ENCODE measurements around the gene SLX4IP.

The SLX4IP gene

DNA sequence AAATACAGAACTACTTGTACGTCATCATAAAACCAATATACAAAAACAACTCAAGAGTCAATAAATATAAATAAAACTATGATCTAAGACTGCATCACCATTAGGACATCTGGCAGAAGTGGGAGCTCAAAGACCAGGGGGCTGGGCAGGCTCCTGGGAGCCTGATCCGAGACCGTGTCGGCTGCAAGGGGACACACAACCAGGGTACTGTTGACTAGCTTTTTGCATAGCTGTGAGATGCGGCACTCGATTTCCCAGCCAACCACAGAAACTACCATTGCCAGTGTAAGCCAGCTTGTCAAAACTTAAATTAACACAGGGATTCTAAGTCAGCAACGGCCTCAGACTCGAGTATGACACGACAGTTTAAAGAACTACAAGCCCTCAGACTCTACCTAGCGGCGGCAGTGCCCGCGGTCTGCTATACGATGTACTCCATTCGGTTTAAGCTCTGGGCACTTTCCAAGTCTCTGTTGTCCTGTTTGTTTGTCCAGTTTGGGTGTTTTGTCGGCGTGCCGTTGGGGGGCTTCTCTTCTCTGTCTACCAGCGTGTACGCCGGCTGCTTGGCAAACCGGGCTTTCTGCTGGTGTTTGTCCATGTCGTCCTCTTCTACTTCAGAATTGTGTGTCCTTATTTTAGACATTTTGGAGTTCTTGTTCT, 204.1 kb downstream of the SLX4IP start:
- DNase-seq, result no peak

DNA sequence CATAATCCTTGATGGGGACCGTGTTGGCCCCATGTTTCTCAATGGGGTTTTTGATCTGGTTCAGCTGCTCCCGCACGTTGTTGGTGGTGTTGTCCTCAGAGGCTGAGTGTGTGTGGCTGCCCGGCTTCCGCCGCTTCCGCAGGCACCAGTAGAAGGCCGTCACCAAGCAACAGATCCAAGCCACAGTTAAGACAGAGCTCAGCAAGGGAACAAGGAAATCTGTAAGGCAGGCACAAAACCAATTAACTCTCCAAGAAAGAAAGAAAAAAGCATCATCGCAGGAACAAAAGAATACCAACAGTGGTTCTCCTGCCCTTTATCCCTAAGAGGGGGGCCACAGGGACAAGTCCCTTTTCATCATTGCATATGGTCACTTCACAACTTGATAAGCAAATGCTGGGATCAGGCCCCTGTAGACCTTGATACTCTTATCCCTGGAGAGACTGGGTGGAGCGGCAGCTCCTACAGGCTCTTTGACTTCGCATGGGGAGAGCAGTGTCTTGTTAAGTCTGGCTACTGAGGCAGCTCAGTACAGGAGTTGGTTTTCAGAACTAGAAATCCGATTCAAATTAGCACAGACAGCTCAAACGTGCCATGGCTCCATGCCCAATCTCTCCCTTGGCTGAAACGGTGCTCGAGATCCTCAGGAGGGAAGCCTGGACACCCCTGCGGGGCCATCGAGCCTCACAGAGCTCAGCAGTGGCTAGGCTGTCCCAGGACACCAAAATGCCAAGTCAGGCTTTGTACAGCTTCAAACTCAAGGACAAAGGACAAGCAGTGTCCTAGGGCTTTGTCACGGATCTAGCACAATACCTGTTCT, 204.8 kb downstream of the SLX4IP start:
- DNase-seq, result no peak

DNA sequence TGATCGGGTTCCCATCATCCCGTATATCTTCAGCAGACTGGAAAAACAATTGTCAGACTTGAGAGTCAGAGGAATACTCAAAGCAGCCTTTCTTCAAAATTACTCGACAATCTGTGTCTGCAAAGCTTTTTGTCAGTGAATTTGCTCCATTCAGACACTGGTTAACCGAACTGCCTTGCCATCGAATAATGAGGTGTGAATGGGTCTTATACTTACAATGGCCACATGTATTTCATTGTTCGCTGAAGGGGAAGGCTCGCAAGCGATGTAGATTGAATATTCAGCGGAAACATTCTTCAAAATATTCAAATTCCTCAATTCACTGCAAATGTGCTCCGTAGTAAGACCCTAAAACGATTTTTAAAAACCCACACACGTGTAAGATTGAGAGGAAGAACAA, 205.8 kb downstream of the SLX4IP start:
- no peak for DNase-seq

DNA sequence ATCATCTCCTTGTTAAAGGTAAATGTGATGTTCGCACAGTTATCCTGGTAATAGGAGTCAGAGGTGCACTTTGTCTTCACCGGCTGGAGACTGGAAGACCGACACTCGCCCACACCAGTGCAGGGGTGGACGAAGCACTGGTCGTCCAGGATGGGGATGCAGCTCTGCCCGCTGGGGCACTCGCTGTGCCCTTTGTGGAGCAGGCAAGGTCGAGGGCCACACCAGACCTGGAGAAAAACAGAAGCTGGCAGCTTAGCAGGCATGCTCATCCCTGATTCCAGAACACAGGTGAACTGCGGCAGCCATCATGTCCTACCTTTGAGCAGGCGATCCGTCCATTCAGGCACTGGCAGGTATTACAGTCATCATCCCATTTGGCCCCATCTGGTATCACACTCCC, 206.4 kb downstream of the SLX4IP start:
- no peak for DNase-seq

DNA sequence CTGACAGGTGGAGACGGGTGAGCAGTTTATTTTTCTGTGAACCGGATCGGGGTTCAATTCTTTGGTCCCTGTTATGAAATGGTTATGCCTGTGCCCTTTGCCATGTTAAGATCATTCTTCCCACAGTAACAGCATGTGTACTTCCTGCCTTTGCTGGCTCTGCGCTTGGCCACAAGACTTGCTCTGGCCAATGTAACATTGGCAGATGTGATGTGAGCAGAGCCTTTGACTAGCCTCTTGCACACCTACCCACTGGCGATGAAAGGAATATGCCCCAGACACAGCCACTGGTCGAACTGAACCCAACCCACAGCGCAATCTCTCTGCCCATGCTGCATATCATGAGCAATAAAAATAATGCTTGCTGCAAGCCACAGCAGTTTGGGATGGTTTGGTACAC, 206.8 kb downstream of the SLX4IP start:
- no peak for DNase-seq

DNA sequence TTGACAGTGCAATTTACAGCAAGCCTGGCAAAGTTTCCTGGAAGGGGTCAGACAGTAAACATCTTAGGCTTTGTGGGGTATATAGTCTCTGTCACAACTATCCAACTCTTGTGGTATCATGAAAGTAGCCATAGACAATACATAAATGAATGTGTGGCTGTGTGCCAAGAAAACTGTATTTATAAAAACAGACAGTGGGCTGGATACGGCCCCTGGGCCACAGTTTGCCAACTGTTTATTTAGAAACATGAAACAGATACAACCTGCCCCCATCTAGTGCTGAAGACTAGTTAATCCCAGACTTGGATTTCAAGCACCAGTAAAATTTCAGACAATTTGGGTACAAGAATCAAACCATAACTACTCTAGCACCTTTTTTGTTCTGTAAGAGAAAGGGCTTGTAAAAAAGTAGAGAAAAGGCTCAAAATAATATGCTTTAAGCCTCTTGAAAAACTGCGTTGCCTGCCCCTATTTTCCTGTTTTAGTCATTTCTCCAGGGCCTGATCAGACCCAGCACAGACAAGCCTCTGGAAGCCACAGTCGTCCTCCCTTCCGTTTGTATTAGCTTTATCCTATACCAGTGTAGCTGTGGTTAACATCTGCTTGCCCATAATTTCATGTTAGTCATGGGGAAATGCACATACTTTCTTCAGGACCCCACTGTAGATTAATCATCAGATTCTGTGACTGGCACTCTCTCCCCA, 207.9 kb downstream of the SLX4IP start:
- no peak for DNase-seq

DNA sequence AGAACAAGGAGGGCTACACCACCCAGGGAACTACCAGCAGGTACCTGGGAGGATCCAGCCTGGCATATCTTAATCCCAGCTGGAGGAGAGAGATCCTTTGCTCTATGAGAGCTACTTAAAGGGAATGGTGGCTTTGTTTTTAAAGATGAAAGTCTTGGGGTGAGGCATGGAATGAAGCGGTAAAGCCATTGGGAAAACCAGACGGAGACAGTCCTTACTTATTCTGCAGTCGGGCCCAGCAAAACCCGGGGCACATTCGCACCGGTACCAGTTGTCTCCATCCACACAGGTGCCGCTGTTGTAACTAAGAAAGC, 208.4 kb downstream of the SLX4IP start:
- no peak for DNase-seq

DNA sequence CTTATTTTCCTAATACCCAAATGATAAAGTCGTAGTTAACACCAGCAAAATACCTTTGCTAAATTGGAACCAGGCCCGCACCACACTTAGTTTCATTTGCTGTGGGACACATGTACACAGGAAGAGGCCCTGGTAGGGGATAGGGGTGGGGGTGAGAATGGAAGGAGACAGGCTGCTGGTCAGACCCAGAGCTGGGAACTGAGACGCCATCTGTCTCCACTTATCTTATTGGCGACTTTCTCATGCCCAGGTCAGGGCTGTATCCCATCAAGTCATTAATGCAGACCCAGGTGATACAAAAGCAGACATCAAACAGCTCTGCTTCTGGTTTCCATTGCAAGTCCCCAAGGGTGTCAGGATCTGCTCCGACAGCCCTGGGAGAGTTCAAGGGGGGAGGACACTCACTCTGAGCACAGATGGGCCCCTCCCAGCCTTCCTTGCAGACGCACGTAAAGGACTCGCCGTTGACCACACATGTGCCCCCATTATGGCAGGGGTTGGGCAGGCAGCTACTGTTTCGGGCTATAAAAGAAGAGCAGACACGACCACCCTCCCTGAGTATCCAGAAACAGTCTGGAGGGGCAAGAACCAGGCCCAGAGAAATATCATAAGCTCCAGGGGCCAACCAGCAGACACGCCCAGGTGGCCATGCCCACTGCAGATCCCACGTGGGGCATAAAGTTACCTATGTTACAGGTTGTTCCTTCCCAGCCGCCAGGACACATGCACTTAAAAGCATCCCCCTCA, 209.5 kb downstream of the SLX4IP start:
- no peak for DNase-seq

DNA sequence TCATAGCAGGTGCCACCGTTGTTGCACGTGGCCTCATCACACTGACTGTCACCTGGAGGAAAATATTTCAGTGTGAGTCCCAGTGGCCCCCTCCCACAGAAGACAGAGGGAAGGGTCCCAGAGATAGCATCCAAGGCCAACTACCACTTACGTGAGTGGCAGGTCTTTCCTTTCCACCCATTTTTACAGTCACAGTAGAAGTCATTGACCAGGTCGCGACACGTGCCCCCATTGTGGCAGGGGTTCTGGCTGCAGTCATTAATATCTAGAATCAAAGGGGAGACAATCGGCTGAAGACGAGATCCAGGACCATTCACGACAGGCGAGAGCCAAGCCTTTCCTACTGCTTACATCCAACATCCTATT, 210.1 kb downstream of the SLX4IP start:
- DNase-seq, result no peak

DNA sequence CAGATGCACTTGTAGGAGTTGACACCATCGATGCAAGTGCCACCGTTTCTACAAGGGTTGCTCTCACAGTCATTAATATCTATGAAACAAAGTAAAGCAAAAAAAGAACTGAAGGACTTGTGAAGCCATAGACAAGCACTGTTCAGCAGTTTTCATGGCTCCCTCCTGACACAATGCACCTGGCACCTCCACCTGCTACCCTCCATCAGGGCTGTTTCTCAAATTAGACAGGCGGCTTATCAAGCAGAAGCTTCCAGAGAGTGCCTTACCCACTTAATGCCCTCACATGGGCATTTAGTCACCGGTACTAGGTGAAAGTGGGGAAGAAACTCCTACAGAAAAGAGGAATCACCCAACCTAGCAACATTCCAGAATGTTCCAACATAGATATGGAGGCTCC, 210.9 kb downstream of the SLX4IP start:
- DNase-seq, result no peak

DNA sequence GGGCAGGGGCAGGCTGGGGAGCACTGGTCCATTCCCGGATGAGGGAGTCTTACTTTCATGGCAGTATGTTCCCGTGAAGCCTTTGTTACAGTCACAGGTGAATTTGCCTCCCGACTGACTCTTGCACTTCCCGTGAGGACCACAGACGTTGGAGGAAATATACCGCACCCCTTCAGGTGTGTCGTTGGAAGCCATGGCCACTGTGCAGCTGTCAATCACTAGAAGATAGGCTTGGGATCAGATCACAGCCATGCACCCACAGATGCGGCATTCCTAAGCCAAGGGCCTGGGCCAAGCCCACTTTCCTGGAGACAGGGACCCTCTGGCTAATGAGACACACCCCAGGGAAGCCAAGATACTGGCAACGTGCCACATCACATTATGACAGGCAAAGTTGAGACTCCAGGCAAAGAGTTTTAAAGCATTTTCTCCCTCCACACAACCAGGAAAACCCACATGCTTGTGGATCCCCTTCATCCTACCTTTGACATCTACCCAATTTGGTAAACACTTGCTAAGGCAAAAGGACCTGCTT, 211.8 kb downstream of the SLX4IP start:
- no peak for DNase-seq

DNA sequence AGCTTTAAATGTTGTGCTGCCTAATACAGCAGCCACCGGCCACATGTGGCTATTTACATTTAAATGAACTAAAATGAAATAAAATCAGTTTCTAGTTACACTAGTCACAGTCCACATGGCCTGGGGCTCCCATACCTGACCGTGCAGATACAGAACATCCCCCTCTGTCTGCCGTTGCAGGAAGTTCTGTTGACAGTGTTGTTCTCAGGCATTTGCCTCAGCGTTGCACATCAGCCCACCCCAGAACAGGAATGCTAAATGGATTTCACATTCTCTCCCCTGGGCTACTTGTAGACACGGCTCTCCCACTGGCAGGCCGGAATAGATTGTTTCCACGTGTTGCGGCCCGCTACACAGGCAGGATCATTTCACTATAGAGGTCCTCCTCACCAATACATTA, 212.4 kb downstream of the SLX4IP start:
- DNase-seq, result peak; percentile 11

DNA sequence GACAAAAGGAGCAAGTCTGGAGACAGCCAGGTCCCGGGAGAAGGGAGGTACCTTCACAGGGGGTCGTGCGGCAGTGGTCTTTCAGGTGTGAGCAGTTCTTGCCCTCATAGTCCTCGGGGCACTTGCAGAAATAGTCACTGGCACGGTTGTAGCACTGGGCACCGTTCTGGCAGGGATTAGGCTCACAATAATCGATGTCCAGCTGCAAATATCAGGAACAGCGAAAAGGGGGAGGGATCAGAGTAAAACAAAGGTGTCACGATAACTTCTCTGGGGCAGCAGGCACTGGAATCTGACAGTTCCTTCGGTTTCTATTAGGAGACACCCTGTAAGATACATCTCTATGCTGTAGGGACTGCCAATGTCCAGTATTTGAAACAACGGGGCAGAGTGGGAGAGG, 212.8 kb downstream of the SLX4IP start:
- no peak for DNase-seq

DNA sequence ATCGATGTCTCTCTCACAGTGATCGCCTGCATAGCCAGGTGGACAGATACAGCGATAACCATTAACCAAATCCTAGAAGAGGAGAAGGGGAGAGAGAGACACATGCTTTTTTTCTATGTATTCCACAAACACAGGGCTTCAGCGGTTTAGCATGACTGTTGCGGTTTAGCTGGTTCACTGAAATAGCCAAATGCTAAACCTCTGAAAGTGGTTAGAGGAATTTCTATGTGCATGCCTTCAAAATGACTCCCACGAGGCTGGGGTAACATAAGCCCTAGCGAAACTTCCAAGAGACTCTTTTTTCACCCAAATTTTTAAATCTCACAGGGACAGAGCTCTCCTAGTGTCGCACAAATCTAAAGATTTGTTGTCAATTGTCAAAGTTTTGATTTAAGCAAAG, 213.5 kb downstream of the SLX4IP start:
- no peak for DNase-seq

DNA sequence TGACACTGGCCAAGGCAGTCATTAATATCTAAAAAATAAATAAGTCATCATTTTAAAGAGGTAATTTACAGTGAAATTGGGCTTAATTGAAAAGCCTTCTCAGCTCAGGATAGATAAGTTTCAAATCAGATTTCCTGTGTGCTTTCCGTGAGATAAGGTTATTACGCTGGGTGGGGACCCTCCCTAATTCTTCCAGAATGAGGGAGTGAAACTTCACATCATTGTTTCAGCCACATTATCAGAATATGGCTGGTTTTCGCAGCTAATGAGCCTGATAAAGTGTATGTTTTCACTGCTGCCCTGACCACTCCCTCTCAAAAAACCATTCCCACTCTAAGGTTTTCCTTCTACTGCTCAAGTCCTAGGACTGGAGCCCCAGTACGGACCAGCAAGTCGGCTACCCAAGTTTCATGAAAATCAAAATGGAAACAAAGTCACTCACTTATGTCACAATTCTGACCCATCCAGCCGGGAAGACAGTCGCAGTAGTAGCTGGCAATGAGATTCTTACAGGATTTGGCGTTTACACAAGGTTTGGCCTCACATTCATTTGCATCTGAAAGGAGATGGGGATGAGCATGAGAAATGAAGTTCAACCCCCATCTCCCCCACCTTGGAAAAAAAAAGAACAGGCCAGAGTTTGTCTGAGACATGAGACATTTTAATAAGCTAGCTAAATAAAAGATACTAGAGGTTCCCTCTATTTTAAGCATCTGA, 214.1 kb downstream of the SLX4IP start:
- no peak for DNase-seq

DNA sequence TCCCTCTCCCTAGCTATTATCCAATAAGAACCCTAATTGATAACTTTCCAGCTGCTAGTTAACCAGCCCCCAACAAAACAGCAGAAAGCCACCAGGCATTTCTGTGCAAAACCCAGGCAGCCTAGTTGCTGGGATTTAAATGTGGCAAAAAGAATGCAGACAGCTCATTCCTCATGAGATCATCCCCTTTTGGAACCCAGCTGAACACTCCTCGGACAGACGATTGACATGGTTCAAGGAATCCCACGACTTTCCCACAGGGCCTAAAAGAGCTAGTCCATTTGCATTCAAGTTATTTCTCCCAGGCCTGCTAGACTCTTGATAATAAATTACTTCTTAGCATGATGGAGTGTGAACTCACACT, 214.7 kb downstream of the SLX4IP start:
- DNase-seq, result no peak

DNA sequence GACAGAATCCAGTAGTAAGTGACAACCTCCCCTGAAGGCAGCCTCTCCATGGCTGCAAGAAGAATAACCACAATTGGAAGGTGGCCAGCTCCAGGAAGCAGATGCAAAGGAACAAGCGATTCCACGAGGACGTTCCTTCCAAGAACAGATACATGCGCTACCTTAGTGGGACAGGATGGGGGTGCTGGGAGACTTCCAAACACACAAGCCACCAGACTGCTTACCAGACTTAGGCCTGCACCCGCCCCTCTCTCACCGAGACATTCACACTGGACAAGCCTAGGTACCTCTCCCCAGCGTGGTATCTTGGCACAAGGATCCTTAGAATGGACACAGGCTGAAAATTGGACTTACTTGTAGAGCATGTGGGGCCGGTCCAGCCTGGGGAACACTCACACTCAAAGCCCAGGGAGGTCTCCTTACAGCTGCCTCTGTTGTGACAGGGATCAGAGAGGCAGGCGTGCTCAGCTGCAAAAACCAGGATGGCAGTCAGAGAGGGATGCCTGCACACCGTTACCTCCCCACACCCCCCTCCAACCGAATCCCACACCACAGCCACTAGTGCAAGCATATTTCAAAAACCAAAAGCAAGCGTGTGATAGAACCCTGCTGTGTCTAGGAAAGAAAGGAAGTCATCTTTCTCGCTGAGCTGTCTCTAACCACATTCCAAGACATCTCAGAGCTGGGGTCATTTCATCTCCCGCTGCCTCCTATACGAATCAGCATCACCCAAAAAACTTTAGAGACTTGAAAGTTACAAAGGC, 216.3 kb downstream of the SLX4IP start:
- no peak for DNase-seq

DNA sequence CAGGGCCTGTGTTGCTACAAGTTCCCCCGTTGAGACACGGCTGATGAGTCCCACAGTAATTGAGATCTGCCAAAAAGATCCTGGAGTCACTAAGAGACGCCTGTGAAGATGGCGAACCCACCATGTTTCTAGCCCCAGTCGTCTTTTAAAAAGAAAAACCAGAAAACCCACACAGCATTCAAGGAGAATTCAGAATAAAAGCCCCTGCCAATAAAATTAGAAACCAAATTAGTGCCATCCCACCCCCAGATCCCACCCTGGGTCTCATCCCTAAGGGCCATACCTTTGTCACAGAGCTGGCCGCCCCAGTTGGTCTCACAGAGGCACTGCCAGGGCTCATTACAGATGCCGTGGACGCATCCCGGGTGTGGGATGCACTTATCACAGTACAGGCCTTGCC, 217.1 kb downstream of the SLX4IP start:
- DNase-seq, result no peak

DNA sequence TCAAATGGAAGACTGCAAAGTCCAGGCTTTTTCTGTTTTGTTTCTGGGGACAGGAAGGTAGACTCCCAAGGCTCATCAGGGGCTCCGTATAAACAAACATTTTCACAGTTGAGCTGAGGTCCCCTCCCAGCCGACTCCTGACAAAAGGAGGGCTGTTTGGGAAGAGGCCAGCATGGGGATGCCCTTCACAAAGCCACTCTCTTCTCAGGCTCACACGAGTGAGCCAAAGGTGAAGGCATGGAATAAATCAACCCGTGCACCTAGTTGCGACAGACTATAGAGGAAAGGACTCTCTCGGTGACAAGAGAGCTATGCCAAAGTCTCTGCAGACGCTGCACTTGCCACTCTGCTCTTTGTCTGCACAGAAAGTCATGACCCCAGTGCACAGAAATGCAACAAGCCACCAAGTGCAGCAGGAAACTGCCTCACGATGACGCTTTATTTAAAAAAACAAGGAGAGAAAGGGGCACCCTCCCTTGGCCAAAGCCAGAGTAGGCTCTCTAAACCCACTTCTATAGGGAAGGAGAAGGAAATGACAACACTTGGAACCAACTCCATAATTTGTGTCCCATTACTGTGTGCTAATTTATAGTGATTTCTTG, 217.7 kb downstream of the SLX4IP start:
- DNase-seq, result peak; percentile 26

DNA sequence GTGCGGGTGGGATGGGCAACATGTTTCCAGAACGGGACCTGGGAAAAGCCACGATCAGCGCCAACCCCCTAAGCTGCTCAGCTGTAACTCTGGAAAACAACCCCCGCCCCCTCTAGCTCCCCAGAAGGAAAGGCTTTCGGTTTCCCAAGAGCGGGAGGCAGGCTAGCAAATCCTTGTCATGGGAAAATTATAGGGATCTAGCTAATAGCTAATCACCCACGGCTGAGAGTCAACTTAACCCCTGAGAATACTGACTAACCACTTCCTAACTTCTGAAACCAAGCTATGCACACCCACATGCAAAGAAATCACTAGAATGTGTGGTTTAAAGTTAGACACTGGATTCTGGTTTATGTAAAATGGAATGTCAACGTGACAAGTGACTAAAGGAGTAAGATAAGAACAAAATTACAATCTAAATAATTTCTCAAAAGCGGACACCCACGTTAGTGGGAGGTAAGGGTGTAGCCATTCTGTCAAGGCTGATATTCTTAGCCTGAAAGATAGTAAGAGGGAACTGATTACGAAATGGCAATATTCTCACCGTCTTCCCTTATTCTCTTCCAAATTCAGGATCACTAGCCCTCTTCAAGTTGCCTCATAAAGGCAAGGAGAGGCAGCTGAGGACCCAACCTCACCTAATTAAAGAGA, 218.6 kb downstream of the SLX4IP start:
- DNase-seq, result no peak

DNA sequence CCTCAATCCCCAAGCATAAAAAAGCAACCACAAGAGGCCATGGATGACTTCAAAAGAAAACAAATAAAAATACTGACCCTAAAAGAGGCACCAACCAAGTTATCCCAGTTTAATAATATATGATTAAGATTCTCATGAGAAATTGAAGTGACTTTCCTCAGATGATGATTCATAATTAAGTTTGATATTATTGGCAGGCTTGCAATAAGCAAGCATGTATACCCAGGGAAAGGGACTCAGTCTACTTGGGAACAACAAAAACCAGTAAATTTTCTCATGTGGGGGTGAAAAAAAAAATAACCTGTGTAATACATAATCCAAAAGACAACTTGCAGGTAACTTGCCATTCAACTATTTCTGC, 219.1 kb downstream of the SLX4IP start:
- DNase-seq, result no peak
